Fibroblast of the aortic adventitia (primary cell): Measurements from ENCODE around the gene BTG3. TPM values are rescaled to one million over a fixed set of nuclear protein-coding genes. Genes with fewer than 3 reads are reported as not detected.

ENCODE experiments used
- DNase-seq: peaks from one replicate; pipeline ENCODE4 v3.0.0-alpha.2; 2010; ENCODE audit warnings: low read depth
- H3K4me3 ChIP-seq: 2 replicates; pipeline ENCODE4 v1.5.1; 2011; ENCODE audit warnings: low read depth, mild to moderate bottlenecking, control low read depth, low read length, moderate library complexity
- CTCF ChIP-seq: IDR thresholded peaks from 2 replicates; pipeline ENCODE4 v1.5.1; 2011; ENCODE audit warnings: mild to moderate bottlenecking, low read length, control low read depth, inconsistent platforms; ENCODE audit not compliant: insufficient read depth
- total RNA-seq: library from RNA; depleted of rRNA; stranded (reverse); fragments of >200 nt; gene quantifications from 2 replicates; pipeline ENCODE4 v1.2.3, GENCODE V29; 2012; ENCODE audit warnings: low replicate concordance

BTG3 gene
- total RNA-seq, 1 donor, result 43.7 TPM

- TF ChIP-seq CTCF, result no peak
- H3K4me3 ChIP-seq, result no peak overlapping the region
- DNase-seq, result no peak
These were observed 14.3 kb downstream of the BTG3 start for GRCh38 chr21:17598437-17598836.

GRCh38 chr21:17597680-17598079 is 15.0 kb downstream of the BTG3 start:
- no peak for TF ChIP-seq CTCF
- DNase-seq, result no peak
- H3K4me3 ChIP-seq, result no peak overlapping the region

GRCh38 chr21:17590430-17590829 is 22.3 kb downstream of the BTG3 start:
- DNase-seq, result peak; percentile 78
- TF ChIP-seq CTCF, result no peak
- no peak overlapping the region for H3K4me3 ChIP-seq

GRCh38 chr21:17585875-17586450 is 26.7 kb downstream of the BTG3 start:
- no peak overlapping the region for H3K4me3 ChIP-seq
- DNase-seq, result peak; percentile 80
- TF ChIP-seq CTCF, result peak; percentile 64

GRCh38 chr21:17583898-17584297 is 28.8 kb downstream of the BTG3 start:
- TF ChIP-seq CTCF, result no peak
- DNase-seq, result no peak
- no peak overlapping the region for H3K4me3 ChIP-seq

- no peak for DNase-seq
- TF ChIP-seq CTCF, result no peak
- no peak overlapping the region for H3K4me3 ChIP-seq
These were observed 32.4 kb downstream of the BTG3 start for GRCh38 chr21:17580319-17580718.

GRCh38 chr21:17578876-17579275 is 33.8 kb downstream of the BTG3 start:
- no peak overlapping the region for H3K4me3 ChIP-seq
- DNase-seq, result no peak
- no peak for TF ChIP-seq CTCF
